ENCODE results near the gene TEKT4.
"Not testable (repeated sequence)": the region's sequence is repeated elsewhere in the genome, so short reads cannot be mapped to it uniquely, and the experiment has no call there.

The TEKT4 gene

DNA sequence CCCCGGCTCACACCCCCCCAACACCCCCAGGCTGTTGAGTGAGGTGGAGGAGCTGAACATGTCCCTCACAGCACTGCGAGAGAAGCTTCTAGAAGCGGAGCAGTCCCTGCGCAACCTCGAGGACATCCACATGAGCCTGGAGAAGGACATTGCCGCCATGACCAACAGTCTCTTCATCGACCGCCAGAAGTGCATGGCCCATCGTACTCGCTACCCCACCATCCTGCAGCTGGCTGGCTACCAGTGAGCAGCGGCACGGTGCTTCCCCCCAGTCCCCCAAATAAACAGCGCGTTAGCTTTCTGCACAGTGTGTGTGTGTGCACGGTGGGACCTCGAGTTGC is 5.3 kb downstream of the TEKT4 start:
- no peak for DNase-seq

DNA sequence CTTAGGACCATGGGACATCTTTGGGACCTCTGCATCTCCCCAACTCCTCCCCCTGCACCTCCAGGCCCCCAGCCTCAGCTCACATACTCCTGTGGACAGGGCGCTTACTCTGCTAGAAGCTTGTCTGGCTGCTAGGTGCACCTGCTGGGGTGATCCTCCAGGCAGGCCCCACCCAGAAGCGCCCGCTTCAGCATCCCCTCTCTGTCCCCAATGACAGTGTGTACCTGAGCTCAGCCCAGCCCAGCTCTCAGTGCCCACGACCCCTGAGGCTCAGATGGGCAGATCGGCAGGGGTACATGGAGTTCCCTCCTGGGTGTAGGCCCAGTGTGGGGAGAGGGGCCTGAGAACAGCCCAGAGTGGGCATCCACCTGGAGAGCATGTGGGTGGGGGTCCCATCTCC is 5.9 kb downstream of the TEKT4 start:
- DNase-seq: no peak

DNA sequence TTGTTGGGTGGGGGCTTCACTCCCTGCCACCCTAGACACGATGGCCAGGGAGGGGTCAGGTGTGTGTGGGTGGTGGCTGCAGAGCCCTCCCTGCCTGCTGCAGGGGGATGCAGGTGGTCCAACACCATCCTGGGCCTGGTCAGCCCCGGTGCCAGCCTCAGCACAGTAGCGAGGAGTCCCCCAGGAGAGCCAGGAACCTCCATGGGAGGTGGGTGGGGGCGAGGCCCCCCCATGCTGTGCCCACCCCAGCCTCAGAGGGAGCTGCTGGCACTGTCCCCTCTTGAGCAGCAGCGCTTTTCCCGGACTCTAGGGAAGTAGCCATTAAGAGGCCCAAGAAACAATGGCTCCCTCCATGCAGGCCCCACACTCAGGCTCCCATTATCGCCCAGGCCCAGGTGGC is 7.3 kb downstream of the TEKT4 start:
- not testable (repeated sequence) for DNase-seq

DNA sequence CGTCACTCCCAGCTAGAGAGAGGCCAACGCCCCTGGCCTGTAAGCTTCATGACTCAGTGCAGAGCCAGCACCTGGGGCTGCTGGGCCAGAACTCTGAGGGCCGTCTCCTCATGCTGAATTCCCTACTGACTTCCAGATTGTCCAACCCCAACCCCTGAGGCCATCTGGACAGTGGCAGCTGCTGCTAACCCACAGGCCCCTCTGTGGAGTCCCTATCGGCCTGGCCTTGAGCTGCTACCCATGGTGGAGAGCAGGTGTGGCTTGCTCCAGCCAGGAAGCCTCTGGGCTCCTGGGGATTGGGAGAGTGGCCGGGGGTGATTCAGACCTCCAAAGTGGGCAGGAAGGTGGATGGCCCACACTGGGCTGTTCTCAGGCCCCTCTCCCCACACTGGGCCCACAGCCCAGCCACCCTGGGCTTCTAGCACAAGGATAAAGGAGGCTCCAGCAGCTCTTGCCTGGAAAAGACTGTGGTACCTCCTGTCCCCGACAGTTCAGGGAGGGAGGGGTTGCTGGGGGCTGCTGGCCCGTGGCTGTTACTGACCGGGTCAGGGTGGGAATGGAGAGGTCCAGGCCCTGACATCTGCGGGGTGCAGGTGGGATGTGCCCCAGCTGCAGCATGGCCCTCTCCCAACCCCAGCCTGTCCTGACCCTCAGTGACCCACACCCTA is 8.2 kb downstream of the TEKT4 start:
- no peak for DNase-seq

DNA sequence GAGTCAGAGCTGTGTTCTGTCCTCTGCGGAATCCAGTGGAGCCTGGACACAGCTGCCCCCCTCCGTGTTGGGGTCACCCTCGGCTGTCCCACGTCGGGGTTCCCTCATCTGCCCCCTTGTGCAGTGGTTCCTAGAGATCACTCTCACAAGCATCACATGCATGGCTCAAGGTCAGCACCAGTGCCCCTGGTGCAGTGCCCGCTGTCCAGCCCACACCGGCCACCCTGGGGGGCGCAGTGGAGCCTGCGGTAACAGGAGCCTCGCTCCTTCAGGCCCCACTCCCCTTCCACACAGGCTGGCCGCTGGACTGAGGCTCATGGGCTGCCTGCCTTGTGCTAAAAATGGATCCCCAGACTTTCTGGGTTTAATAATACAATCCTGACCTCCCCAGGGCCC is 8.8 kb downstream of the TEKT4 start:
- no peak for DNase-seq

DNA sequence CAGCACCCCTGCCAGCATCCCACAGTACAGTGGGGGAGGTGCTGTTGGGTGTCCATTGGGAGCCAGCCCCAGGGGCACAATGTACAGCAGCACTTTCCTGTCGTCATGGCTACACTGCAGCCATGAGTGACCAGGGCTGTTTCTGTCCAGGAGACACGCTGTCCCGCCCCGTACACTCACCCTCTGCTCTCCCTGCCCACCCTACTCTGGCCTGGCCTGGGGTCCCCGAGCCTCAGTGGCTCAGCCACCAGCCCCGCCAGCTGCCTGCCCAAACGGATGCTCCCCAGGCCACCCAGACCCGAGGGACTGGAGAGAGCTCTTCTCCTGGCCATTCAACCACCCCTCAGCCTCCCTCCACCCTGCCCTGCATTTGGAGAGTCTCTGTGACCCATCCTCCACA is 9.3 kb downstream of the TEKT4 start:
- DNase-seq: no peak

DNA sequence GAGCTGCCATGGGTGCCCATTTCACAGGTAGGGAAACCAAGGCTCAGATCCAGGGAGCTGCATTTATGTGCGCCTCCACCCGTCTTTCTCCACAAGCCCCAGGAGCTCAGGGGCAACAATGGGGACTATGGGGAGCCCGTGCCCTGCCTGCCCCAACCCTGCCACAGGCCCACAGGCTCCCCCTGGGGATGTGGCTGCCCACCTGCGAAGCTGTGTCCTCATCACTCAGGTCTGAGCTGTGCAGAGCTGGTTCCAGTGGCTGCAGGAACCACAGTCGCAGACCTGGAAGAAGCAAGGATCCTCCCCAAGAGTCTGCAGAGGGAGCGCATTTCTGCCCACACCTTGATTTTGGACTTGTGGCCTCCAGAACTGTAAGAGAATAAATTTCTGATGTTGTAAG is 9.8 kb downstream of the TEKT4 start:
- no peak for DNase-seq

DNA sequence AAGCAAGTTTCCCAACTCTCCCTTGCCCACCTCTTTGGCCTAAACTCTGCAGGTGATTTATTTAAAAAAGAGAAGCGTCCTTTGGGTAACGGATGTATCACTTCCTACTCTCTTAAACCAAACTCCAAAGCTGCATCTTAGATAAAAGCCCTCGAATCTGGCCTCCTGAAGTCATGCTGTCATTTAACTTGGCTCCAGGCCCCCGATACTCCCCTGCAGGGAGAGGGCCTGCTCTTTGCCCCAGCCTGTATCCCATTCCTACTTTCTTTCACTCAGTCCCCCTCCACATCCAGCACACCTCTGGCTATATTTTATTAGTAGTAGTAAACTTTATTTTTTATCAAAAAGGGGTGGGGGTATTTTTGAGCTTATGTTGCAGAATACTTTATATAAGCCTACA is 19.0 kb downstream of the TEKT4 start:
- DNase-seq: no peak

DNA sequence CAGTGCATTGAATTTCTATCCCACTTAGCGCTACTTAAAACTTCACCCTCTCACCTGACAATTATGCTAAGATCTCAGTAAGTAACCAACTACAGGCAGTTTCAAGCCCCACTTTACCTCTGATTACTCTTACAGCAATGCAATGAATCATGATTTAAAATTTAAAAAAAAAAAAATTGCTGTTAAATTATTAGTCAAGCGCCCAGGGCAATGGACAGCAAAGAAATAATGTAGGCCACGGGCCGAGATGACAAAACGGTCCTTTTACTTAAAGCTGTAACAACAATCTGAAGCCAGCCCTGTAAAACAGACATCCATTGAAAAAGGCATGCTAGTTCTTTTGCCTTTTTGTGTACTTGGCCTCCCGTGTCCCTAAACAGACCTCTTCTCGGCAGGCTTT is 24.0 kb downstream of the TEKT4 start:
- DNase-seq: not testable (repeated sequence)

DNA sequence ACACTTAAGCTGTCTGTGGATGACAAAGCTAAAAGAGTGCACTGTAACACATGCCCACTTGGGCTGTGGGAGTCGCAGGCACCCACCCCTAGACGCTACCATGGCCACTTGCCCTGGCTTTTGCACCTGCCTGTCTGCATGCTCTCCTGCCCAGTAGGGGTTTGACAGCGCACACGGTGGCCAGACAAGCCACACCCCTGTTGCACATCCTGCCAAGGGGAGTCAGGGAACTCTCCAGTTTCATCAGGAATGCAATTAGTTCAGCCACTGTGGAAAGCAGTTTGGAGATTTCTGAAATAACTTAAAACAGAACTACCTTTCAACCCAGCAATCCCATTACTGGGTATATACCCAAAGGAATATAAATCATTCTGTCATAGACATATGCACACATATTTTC is 35.7 kb downstream of the TEKT4 start:
- not testable (repeated sequence) for DNase-seq

DNA sequence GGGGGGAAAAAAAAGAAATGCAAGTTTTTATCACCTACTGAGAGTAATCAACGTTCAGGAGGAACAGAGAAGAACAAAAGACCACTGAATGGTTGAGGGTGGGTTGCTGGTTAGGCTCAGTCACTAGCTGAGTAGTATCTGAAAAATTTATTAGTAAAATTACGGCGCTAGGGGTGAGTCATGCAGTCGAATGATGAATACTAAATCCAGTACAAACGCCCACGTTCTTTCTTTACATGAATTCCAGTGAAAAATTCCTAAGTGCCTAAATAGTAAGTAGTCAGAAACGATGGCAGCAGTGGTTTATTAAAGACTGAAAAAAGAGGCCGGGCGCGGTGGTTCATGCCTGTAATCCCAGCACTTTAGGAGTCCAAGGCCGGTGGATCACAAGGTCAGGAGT is 52.0 kb downstream of the TEKT4 start:
- DNase-seq: no peak

DNA sequence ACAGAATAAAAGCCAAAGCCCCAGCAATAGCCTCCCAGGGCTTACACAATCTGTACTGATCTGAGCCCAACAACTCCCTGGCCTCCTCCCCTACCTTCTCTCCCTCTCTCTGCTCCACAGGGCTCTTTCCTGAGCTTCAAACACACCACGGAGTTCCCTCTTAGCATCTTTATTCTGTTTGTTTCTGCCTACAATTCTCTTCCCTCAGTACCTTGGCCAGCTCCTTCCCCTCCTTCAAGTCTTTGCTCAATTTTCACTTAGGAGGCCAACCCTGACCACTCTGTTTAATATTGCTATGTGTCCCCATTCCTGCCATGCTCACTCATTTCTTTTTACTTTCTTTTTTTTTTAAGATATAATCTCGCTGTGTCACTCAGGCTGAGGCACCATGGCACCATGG is 53.8 kb downstream of the TEKT4 start:
- not testable (repeated sequence) for DNase-seq
